ENCODE measurements around the gene BTBD3.
A peak's percentile ranks its signal among the peaks of the same experiment; 100 is the strongest.

BTBD3 gene

DNA sequence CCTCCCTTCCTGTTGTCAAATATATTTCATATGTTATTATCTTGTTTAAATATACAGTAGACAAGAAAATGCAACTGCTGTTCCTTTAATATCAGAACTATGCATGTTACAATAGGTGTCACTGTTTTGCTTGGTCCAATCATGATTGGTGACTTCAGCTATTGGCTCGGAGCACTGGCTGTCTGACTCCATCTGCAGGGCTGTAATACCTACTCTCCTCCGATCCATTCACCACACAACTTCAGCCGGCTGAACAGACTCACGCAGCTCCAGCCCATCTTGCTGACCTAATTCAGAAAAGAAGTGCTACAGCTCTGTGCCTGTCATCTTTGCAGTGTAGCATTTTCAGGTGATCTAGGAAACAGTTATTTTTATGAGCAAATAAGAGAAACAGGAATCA, at the start of gene BTBD3:
BTBD3 (plus strand) TSS at position 231 of the 400 bp plus-strand sequence. CDS start 383 bp downstream, outside the sequence.
- Histone ChIP-seq H3K4me3 (ENCODE audit: low read depth, low read length) (peak within 1 kb of the TSS; percentile 4), H3K36me3 (ENCODE audit: control insufficient read depth, insufficient read depth, low read length) (no peaks in the 10 kb centered on the region), H3K4me1 (peaks cover 4% of the 10 kb centered on the region), H3K9me3 (ENCODE audit: control insufficient read depth, low read length) (no peaks in the 10 kb centered on the region), H3K27ac (peak within 1 kb of the TSS; percentile 62), H3K9ac (no peak within 1 kb of the TSS), H2AFZ (peak within 1 kb of the TSS; percentile 60), H3K79me2 (peaks cover 14% of the 10 kb centered on the region), H3K4me2 (ENCODE audit: low read length) (peak within 1 kb of the TSS; percentile 7), H3K27me3 (ENCODE audit: control insufficient read depth, insufficient read depth, low read length) (no peaks in the 10 kb centered on the region)
- peak; percentile 38 for TF ChIP-seq CTCF (IDR thresholded peaks at IDR 0.05)

GRCh38 chr20:11869641-11870040, 48.1 kb upstream of the BTBD3 start:
- no peak for TF ChIP-seq CTCF (IDR thresholded peaks at IDR 0.05)
- Histone ChIP-seq H3K9ac (no peak overlapping the region), H3K79me2 (no peaks in the 10 kb centered on the region), H3K4me2 (ENCODE audit: low read length) (no peak overlapping the region), H3K4me1 (no peaks in the 10 kb centered on the region), H3K27ac (no peak overlapping the region), H3K4me3 (ENCODE audit: low read depth, low read length) (no peak overlapping the region), H2AFZ (no peak overlapping the region), H3K27me3 (ENCODE audit: control insufficient read depth, insufficient read depth, low read length) (no peaks in the 10 kb centered on the region), H3K9me3 (ENCODE audit: control insufficient read depth, low read length) (no peaks in the 10 kb centered on the region), H3K36me3 (ENCODE audit: control insufficient read depth, insufficient read depth, low read length) (no peaks in the 10 kb centered on the region)

GRCh38 chr20:11870411-11870810, 47.3 kb upstream of the BTBD3 start:
- H2AFZ ChIP-seq: no peak overlapping the region
- H3K36me3 ChIP-seq (ENCODE audit: control insufficient read depth, insufficient read depth, low read length): no peaks in the 10 kb centered on the region
- H3K9me3 ChIP-seq (ENCODE audit: control insufficient read depth, low read length): no peaks in the 10 kb centered on the region
- no peaks in the 10 kb centered on the region for H3K79me2 ChIP-seq
- no peak overlapping the region for H3K4me2 ChIP-seq (ENCODE audit: low read length)
- H3K9ac ChIP-seq: no peak overlapping the region
- no peaks in the 10 kb centered on the region for H3K4me1 ChIP-seq
- TF ChIP-seq CTCF (IDR thresholded peaks at IDR 0.05): no peak
- no peaks in the 10 kb centered on the region for H3K27me3 ChIP-seq (ENCODE audit: control insufficient read depth, insufficient read depth, low read length)
- no peak overlapping the region for H3K4me3 ChIP-seq (ENCODE audit: low read depth, low read length)
- H3K27ac ChIP-seq: no peak overlapping the region

GRCh38 chr20:11876555-11876954, 41.1 kb upstream of the BTBD3 start:
- Histone ChIP-seq H3K4me2 (ENCODE audit: low read length) (no peak overlapping the region), H3K36me3 (ENCODE audit: control insufficient read depth, insufficient read depth, low read length) (no peaks in the 10 kb centered on the region), H3K27me3 (ENCODE audit: control insufficient read depth, insufficient read depth, low read length) (no peaks in the 10 kb centered on the region), H3K27ac (no peak overlapping the region), H3K4me3 (ENCODE audit: low read depth, low read length) (no peak overlapping the region), H3K9ac (no peak overlapping the region), H3K4me1 (no peaks in the 10 kb centered on the region), H3K79me2 (no peaks in the 10 kb centered on the region), H3K9me3 (ENCODE audit: control insufficient read depth, low read length) (no peaks in the 10 kb centered on the region), H2AFZ (no peak overlapping the region)
- no peak for TF ChIP-seq CTCF (IDR thresholded peaks at IDR 0.05)

- TF ChIP-seq CTCF (IDR thresholded peaks at IDR 0.05): no peak
- Histone ChIP-seq H3K79me2 (no peaks in the 10 kb centered on the region), H3K4me3 (ENCODE audit: low read depth, low read length) (no peak overlapping the region), H3K27ac (no peak overlapping the region), H3K4me1 (no peaks in the 10 kb centered on the region), H3K4me2 (ENCODE audit: low read length) (no peak overlapping the region), H3K9me3 (ENCODE audit: control insufficient read depth, low read length) (no peaks in the 10 kb centered on the region), H3K27me3 (ENCODE audit: control insufficient read depth, insufficient read depth, low read length) (no peaks in the 10 kb centered on the region), H3K36me3 (ENCODE audit: control insufficient read depth, insufficient read depth, low read length) (no peaks in the 10 kb centered on the region), H2AFZ (no peak overlapping the region), H3K9ac (no peak overlapping the region)
These were observed 37.0 kb upstream of the BTBD3 start for GRCh38 chr20:11880680-11881079.
